K562 (cell line): ENCODE results near the gene CELSR3. TPM values are rescaled to one million over a fixed set of nuclear protein-coding genes. Genes with fewer than 3 reads are reported as not detected.

ENCODE experiments used
- ATF6 ChIP-seq: sonication (generic); formaldehyde crosslinking; IDR thresholded peaks from 2 replicates; pipeline ENCODE4 v1.4.0; 2020; ENCODE audit warnings: mild to moderate bottlenecking, missing genetic modification reagents
- CHCHD3 ChIP-seq: fragments of 250-450 bp; sonication (Bioruptor Pico); IDR thresholded peaks from 2 replicates; pipeline ENCODE4 v2.1.2; 2022; ENCODE audit warnings: mild to moderate bottlenecking
- GTF2A2 ChIP-seq: IDR thresholded peaks from 2 replicates; pipeline ENCODE4 v1.6.1; 2016; ENCODE audit warnings: mild to moderate bottlenecking, missing genetic modification characterization, missing compliant biosample characterization
- HDAC1 ChIP-seq, 2 experiments: fragments of 450-650 bp; IDR thresholded peaks; 2 replicates each; pipeline ENCODE4 v1.6.1; 2016 to 2017; ENCODE audit warnings: inconsistent platforms in 1 of 2, mild to moderate bottlenecking in 1 of 2, moderate library complexity in 1 of 2
- KLF13 ChIP-seq: fragments of 450-650 bp; IDR thresholded peaks from 2 replicates; pipeline ENCODE4 v1.6.1; 2016; ENCODE audit warnings: missing genetic modification characterization, low read depth, mild to moderate bottlenecking, missing compliant biosample characterization, moderate library complexity, borderline replicate concordance
- NKRF ChIP-seq: fragments of 450-650 bp; IDR thresholded peaks from 2 replicates; pipeline ENCODE4 v1.6.1; 2016; ENCODE audit warnings: borderline replicate concordance
- NR4A1 ChIP-seq, 2 experiments: fragments of 250-450 bp in 1 of 2; fragments of 450-650 bp in 1 of 2; sonication (Bioruptor Pico) in 1 of 2; IDR thresholded peaks; 2 replicates each; pipeline versions ENCODE4 v1.4.0 to v1.6.1; 2016 to 2020; ENCODE audit warnings: mild to moderate bottlenecking in 2 of 2, missing compliant biosample characterization in 1 of 2, missing genetic modification characterization in 1 of 2, moderate library complexity in 1 of 2
- PHB ChIP-seq: fragments of 250-450 bp; sonication (Bioruptor Pico); IDR thresholded peaks from 2 replicates; pipeline ENCODE4 v1.5.0; 2021
- THRB ChIP-seq: fragments of 450-650 bp; formaldehyde crosslinking; conservative IDR thresholded peaks from 2 replicates; pipeline ENCODE4 v1.4.0; 2022; ENCODE audit warnings: mild to moderate bottlenecking, missing genetic modification characterization
- XRCC5 ChIP-seq: fragments of 200-400 bp; formaldehyde crosslinking; IDR thresholded peaks from 2 replicates; pipeline ENCODE4 v1.6.1; 2017; ENCODE audit warnings: low read depth, mild to moderate bottlenecking, low read length
- ZBTB5 ChIP-seq: fragments of 450-650 bp; IDR thresholded peaks from 2 replicates; pipeline ENCODE4 v1.6.1; 2017; ENCODE audit warnings: antibody characterized with exemption
- ZNF274 ChIP-seq: IDR thresholded peaks from 2 replicates; pipeline ENCODE4 v1.6.1; 2011; ENCODE audit warnings: low read depth, mild to moderate bottlenecking, low read length, moderate library complexity, borderline replicate concordance
- ZNF778 ChIP-seq: fragments of 450-650 bp; formaldehyde crosslinking; IDR thresholded peaks from 2 replicates; pipeline ENCODE4 v1.4.0; 2020; ENCODE audit warnings: mild to moderate bottlenecking, moderate library complexity
- ZNF79 ChIP-seq: fragments of 250-450 bp; sonication (Bioruptor Pico); IDR thresholded peaks from 2 replicates; pipeline ENCODE4 v1.4.0; 2020; ENCODE audit warnings: low read depth, mild to moderate bottlenecking, moderate library complexity
- ZNF830 ChIP-seq: fragments of 250-450 bp; sonication (Bioruptor Pico); IDR thresholded peaks from 2 replicates; pipeline ENCODE4 v1.5.0; 2021; ENCODE audit warnings: mild to moderate bottlenecking
- polyA plus RNA-seq, 8 experiments: library from polyadenylated mRNA; depleted of rRNA in 4 of 8; stranded (reverse) in 5 of 8; unstranded in 3 of 8; fragments of >200 nt; fragmentation: Nextera tagmentation in 2 of 8; fragmentation: Illumina TruSeq in 1 of 8; extraction: Ambion mirVana in 2 of 8; extraction: Trizol in 1 of 8; gene quantifications; 2 replicates each; pipeline versions ENCODE4 v1.2.1 to v1.2.3, GENCODE V29; 2011 to 2014; ENCODE audit warnings: inconsistent platforms in 1 of 8, missing spikeins in 1 of 8
- total RNA-seq, 7 experiments: library from RNA; depleted of rRNA in 6 of 7; stranded (reverse); fragments of >200 nt in 6 of 7; fragmentation: Illumina TruSeq in 2 of 7; extraction: Trizol in 2 of 7; gene quantifications; 2 replicates each; pipeline versions ENCODE4 v1.2.1 to v1.2.3, GENCODE V29; 2011 to 2021; ENCODE audit warnings: low replicate concordance in 1 of 7

The CELSR3 gene
- total and polyA plus RNA-seq, 9 of the 15 experiments (the other 6 are each of a cell fraction or from before 2014, with no cell fraction given), result 0.10 to 2.7 (median 0.76) TPM

- no peak for TF ChIP-seq ZBTB5
- peak; percentile 19; the same call in 1 of the 2 replicates for TF ChIP-seq KLF13 (tag)
- peak; percentile 81; the same call in 1 of the 2 replicates for TF ChIP-seq ZNF830 (CRISPR knock-in tag)
- TF ChIP-seq HDAC1 (IDR thresholded peaks at IDR 0.05), result peak in 1 of 2 experiments; percentile 70; a peak in 1 of 4 replicates
- TF ChIP-seq PHB (CRISPR knock-in tag), result no peak
- peak; percentile 73; the same call in 1 of the 2 replicates for TF ChIP-seq XRCC5
- TF ChIP-seq THRB (CRISPR knock-in tag), result no peak
- no peak for TF ChIP-seq ZNF79
- no peak for TF ChIP-seq NR4A1 (CRISPR knock-in tag; IDR thresholded peaks at IDR 0.05)
- no peak for TF ChIP-seq NR4A1 (tag; IDR thresholded peaks at IDR 0.05)
- TF ChIP-seq GTF2A2 (tag), result no peak
- TF ChIP-seq ZNF274, result no peak
- TF ChIP-seq NKRF, result peak; percentile 64; the same call in 1 of the 2 replicates
- no peak for TF ChIP-seq ZNF778 (CRISPR knock-in tag)
- TF ChIP-seq ATF6 (CRISPR knock-in tag), result 0 out of 2 replicates have a peak, but pooled peaks have one; percentile 9
- no peak for TF ChIP-seq CHCHD3 (CRISPR knock-in tag)
Observed at GRCh38 chr3:48663489-48664312, 1.0 kb upstream of the CELSR3 start (continued).
